Neural progenitor cell (in vitro differentiated cells): ENCODE measurements around the gene FHL3. TPM values are rescaled to one million over a fixed set of nuclear protein-coding genes. Genes with fewer than 3 reads are reported as not detected.

ENCODE experiments used
- DNase-seq: peaks from one replicate; pipeline ENCODE4 v3.0.0-alpha.2; 2016; ENCODE audit warnings: low spot score
- H2AFZ ChIP-seq: fragments of 200-600 bp; sonication (generic); replicated peaks from 2 replicates; pipeline ENCODE4 v1.6.1; 2016; ENCODE audit warnings: antibody characterized with exemption
- H3F3A ChIP-seq: fragments of 200-600 bp; sonication (generic); 2 replicates; pipeline ENCODE4 v1.6.1; 2016; ENCODE audit warnings: antibody characterized with exemption, low read depth
- H3K27ac ChIP-seq: fragments of 200-600 bp; sonication (generic); 2 replicates; pipeline ENCODE4 v1.5.1; 2016; ENCODE audit warnings: mild to moderate bottlenecking
- H3K27me3 ChIP-seq: fragments of 200-600 bp; sonication (generic); 2 replicates; pipeline ENCODE4 v1.6.1; 2016; ENCODE audit warnings: mild to moderate bottlenecking, moderate library complexity
- H3K36me3 ChIP-seq: fragments of 200-600 bp; sonication (generic); 2 replicates; pipeline ENCODE4 v1.5.1; 2016
- H3K4me1 ChIP-seq: fragments of 200-600 bp; sonication (generic); 2 replicates; pipeline ENCODE4 v1.6.1; 2016; ENCODE audit warnings: mixed run types
- H3K4me2 ChIP-seq: fragments of 200-600 bp; sonication (generic); 2 replicates; pipeline ENCODE4 v1.6.1; 2016
- H3K4me3 ChIP-seq: fragments of 200-600 bp; sonication (generic); 2 replicates; pipeline ENCODE4 v1.5.1; 2016
- H3K79me2 ChIP-seq: fragments of 200-600 bp; sonication (generic); 2 replicates; pipeline ENCODE4 v1.6.1; 2016; ENCODE audit warnings: low read depth
- H3K9ac ChIP-seq: fragments of 200-600 bp; sonication (generic); 2 replicates; pipeline ENCODE4 v1.6.1; 2016
- H3K9me3 ChIP-seq: fragments of 200-600 bp; sonication (generic); 2 replicates; pipeline ENCODE4 v1.5.1; 2016; ENCODE audit warnings: low read depth
- H4K20me1 ChIP-seq: fragments of 200-600 bp; sonication (generic); 2 replicates; pipeline ENCODE4 v1.6.1; 2016; ENCODE audit warnings: low read depth
- H3K27ac Mint-ChIP-seq: 3 replicates; pipeline ENCODE4 v1.8.0; 2021; ENCODE audit warnings: mixed read lengths
- H3K27me3 Mint-ChIP-seq: 2 replicates; pipeline ENCODE4 v1.8.0; 2022; ENCODE audit warnings: low read depth, mild to moderate bottlenecking, inconsistent platforms, moderate library complexity, mixed read lengths; ENCODE audit not compliant: insufficient read depth
- H3K36me3 Mint-ChIP-seq: 3 replicates; pipeline ENCODE4 v1.8.0; 2021; ENCODE audit warnings: mixed read lengths
- H3K4me1 Mint-ChIP-seq: 3 replicates; pipeline ENCODE4 v1.8.0; 2021; ENCODE audit warnings: mixed read lengths
- H3K4me3 Mint-ChIP-seq: 3 replicates; pipeline ENCODE4 v1.8.0; 2021; ENCODE audit warnings: mild to moderate bottlenecking, moderate library complexity, mixed read lengths
- H3K9me3 Mint-ChIP-seq: 3 replicates; pipeline ENCODE4 v1.8.0; 2020; ENCODE audit warnings: mixed read lengths
- EZH2 ChIP-seq: fragments of 200-600 bp; sonication (generic); IDR thresholded peaks from 2 replicates; pipeline ENCODE4 v1.6.1; 2017; ENCODE audit warnings: antibody characterized with exemption, mild to moderate bottlenecking, moderate library complexity
- EZH2phosphoT487 ChIP-seq: fragments of 200-600 bp; sonication (generic); IDR thresholded peaks from 2 replicates; pipeline ENCODE4 v1.6.1; 2017; ENCODE audit warnings: antibody characterized with exemption
- small RNA-seq: library from RNA; depleted of rRNA; stranded (forward); fragments of <200 nt; gene quantifications from one replicate; pipeline ENCODE3, GENCODE V24; 2015
- total RNA-seq: library from RNA; depleted of rRNA; stranded (reverse); fragments of >200 nt; gene quantifications from 2 replicates; pipeline ENCODE4 v1.2.3, GENCODE V29; 2015; ENCODE audit warnings: low replicate concordance

Gene FHL3
- total RNA-seq, 1 donor from 2014 or later = 8.1 TPM

GRCh38 chr1:37947364-37947763 lies 58.0 kb downstream of the FHL3 start:
- no peaks in the 10 kb centered on the region for H3F3A ChIP-seq
- Mint-ChIP-seq H3K4me3 (peak overlapping the region; percentile 99), H3K27me3 (peaks cover 2% of the 10 kb centered on the region), H3K36me3 (no peaks in the 10 kb centered on the region), H3K4me1 (peaks cover 19% of the 10 kb centered on the region), H3K9me3 (no peaks in the 10 kb centered on the region), H3K27ac (peak overlapping the region; percentile 99)
- H3K4me3 ChIP-seq = peak overlapping the region; percentile 59
- H3K9me3 ChIP-seq = no peaks in the 10 kb centered on the region
- H3K9ac ChIP-seq = no peak overlapping the region
- no peaks in the 10 kb centered on the region for H3K4me1 ChIP-seq
- no peaks in the 10 kb centered on the region for H3K79me2 ChIP-seq
- no peaks in the 10 kb centered on the region for H3K36me3 ChIP-seq
- H2AFZ ChIP-seq = peak overlapping the region; percentile 69
- H3K4me2 ChIP-seq = no peak overlapping the region
- H4K20me1 ChIP-seq = no peaks in the 10 kb centered on the region
- DNase-seq = no peak
- TF ChIP-seq EZH2 (no peak), EZH2phosphoT487 (no peak)
- H3K27me3 ChIP-seq = no peaks in the 10 kb centered on the region
- H3K27ac ChIP-seq = no peak overlapping the region

Small RNAs within 50 kb of the gene (small RNA-seq; reads per million reads assigned to genes)
- gene RF00017 (not detected), gene RNU6-510P (not detected)

Other genes starting within 250 kb of the FHL3 start
- gene EPHA10, start 240.4 kb downstream of the FHL3 start, total RNA-seq = 0.53 TPM in 1 of 2 replicates, not detected in the other
- 0.24 and 0.40 TPM in 2 replicates for gene MANEAL, start 211.7 kb downstream of the FHL3 start, total RNA-seq
- 17.7 and 35.7 TPM in 2 replicates for gene C1orf122, start 197.7 kb downstream of the FHL3 start, total RNA-seq
- 12.9 and 17.4 TPM in 2 replicates for gene YRDC, start 197.3 kb downstream of the FHL3 start, total RNA-seq
- 5.6 and 5.9 TPM in 2 replicates for gene MTF1, start 145.9 kb downstream of the FHL3 start, total RNA-seq
- gene INPP5B, start 58.5 kb downstream of the FHL3 start, total RNA-seq = 22.0 and 27.2 TPM in 2 replicates
- 120 and 172 TPM in 2 replicates for gene SF3A3, start 15.5 kb downstream of the FHL3 start, total RNA-seq
- 52.4 and 86.0 TPM in 2 replicates for gene UTP11, start 7.2 kb upstream of the FHL3 start, total RNA-seq
- 16.5 and 44.6 TPM in 2 replicates for gene POU3F1, start 41.3 kb upstream of the FHL3 start, total RNA-seq